ENCODE data around the gene ADCY9. TPM values are rescaled to one million over a fixed set of nuclear protein-coding genes. Genes with fewer than 3 reads are reported as not detected.

Gene ADCY9
- total and polyA plus RNA-seq, 7 experiments from 2014 or later, result 0.46 to 14.3 (median 4.2) TPM

DNA sequence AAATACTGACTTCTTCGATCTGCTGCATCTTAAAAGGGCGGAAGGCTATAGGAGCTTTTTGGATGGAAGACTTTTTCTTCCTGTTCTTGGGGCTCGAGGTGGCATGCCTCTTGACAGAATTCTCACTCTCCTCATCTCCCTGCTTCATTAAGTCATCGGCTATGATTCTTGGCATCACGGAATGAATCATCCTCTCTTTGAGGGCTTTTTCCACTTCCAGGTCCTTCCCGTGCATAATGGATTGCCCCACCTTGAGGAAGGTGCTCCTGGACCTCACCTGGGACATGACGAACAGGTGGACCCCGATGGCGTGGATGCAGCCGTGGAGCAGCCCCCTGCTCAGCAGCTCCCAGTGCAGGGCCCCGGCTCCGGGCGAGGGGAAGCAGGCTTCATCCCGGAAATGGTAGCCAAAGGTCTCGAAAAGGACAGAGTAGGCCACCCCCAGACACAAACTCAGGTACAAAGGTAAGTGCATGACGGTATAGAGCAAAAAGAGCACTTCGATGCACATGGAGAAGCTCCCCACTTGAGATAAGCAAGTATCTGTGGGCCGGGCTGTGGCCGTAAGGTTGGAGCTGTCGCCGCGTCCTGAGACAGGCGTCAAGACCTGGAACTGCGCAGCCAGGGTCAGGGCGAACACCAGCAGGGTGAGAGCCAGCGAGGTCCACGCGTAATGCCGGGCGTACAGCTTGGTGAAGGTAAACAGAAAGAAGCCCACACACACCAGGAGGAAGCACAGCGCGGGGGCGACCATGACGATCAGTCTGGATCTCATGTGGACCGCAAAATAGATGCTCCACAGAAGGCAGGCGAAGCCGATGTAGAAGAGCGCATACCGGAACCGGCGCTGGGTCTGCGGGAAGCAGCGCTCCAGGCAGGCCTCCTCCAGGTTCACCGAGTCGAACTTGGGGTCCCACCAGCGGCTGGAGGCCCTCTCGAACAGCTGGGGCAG, 1.7 kb downstream of the ADCY9 start:
- DNase-seq, result no peak

DNA sequence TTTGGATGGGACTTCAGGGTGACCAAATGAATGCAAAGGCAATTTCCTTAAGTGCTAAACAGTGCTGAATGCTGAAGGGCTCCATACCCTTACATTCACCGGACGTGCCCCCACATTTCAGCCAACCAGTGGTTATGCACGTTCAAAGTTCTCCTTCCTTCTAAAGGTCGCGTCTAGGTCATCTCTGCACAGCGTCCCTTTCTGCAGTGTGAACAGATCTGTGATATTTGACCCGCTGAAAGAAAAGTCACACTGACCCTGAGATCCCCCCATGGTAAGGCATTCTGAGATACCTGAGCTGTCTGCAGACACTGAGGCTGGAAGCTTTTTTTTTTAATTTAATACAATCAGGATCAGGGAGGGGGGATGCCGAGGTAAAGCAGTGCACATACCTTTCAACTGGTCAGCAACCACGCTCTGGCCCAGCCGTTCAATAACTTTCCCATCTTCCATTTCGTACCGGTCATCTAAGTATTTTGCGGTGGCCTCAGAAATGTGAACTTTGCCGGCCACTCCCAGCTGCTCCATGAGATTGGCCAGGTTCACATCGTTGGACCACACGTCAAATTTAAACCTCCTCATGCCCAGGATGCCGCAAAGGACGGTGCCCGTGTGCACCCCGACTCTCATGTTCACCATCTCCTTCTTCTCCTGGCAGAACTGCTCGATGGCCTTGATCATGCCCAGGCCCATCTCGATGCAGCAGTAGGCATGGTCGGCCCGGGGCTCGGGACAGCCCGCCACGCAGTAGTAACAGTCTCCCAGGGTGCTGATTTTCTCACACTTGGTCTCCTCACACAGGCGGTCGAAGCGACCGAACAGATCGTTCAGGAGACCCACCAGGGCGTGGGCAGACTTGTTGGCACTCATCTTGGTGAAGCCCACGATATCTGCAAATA, 2.6 kb downstream of the ADCY9 start:
- Mint-ChIP-seq H3K9me3 (no peaks in the 10 kb centered on the region), H3K27me3 (peaks cover 0 to 11% (median 0%) of the 10 kb centered on the region in 5 donors), H3K27ac (peak overlapping the region in 5 of 9 donors; percentile 9 to 68 (median 34)), H3K4me3 (peak overlapping the region; percentile 55 to 94 (median 76)), H3K36me3 (peaks cover 0 to 13% (median 0%) of the 10 kb centered on the region in 5 donors), H3K4me1 (peaks cover 37 to 58% (median 51%) of the 10 kb centered on the region in 7 donors)
- DNase-seq (no peak), ATAC-seq (no peak)
- CTCF ChIA-PET, result no interaction called here
- no peak overlapping the region for H3K27ac ChIP-seq (ENCODE audit: low read depth, low read length)
- intact Hi-C loops (cut with micrococcal nuclease), result no loop called here
- H3K4me3 ChIP-seq (ENCODE audit: low read length), result no peak overlapping the region
- H3K27me3 ChIP-seq (ENCODE audit: control insufficient read depth in 2 of 2, insufficient read depth in 2 of 2, low read length in 2 of 2), result no peaks in the 10 kb centered on the region
- no peaks in the 10 kb centered on the region for H3K36me3 ChIP-seq (ENCODE audit: control insufficient read depth in 2 of 3, insufficient read depth in 3 of 3, low read length in 3 of 3)
- POLR2A ChIA-PET, result no interaction called here
- peaks cover 13 to 19% of the 10 kb centered on the region in 2 donors for H3K4me1 ChIP-seq (ENCODE audit: control insufficient read depth in 2 of 2, insufficient read depth in 2 of 2, low read length in 2 of 2)
- no peaks in the 10 kb centered on the region for H3K9me3 ChIP-seq (ENCODE audit: control insufficient read depth in 2 of 3, low read length in 3 of 3)

More for the DNA sequence above, 1.7 kb downstream of the ADCY9 start:
- H3K4me1 Mint-ChIP-seq, result peaks cover 37 to 57% (median 49%) of the 10 kb centered on the region in 7 donors
- peaks cover 0 to 18% (median 0%) of the 10 kb centered on the region in 5 donors for H3K27me3 Mint-ChIP-seq
- no peaks in the 10 kb centered on the region for H3K27me3 ChIP-seq (ENCODE audit: control insufficient read depth in 2 of 2, insufficient read depth in 2 of 2, low read length in 2 of 2)
- intact Hi-C loops (cut with micrococcal nuclease), result loop anchor here in 1 of 2 donors (5.0 kb wide), 3 partner anchors 68 to 983 kb away; partner anchors contain the start of genes EEF2KMT and SLX4
- ATAC-seq, result no peak
- H3K36me3 ChIP-seq (ENCODE audit: control insufficient read depth in 2 of 3, insufficient read depth in 3 of 3, low read length in 3 of 3), result no peaks in the 10 kb centered on the region
- H3K4me3 Mint-ChIP-seq, result peak overlapping the region; percentile 52 to 94 (median 76)
- H3K36me3 Mint-ChIP-seq, result peaks cover 0 to 13% (median 0%) of the 10 kb centered on the region in 5 donors
- H3K27ac ChIP-seq (ENCODE audit: low read depth, low read length), result no peak overlapping the region
- ChIA-PET POLR2A (no interaction called here), CTCF (no interaction called here)
- peak overlapping the region; percentile 44 for H3K4me3 ChIP-seq (ENCODE audit: low read length)
- H3K27ac Mint-ChIP-seq, result peak overlapping the region in 7 of 9 donors; percentile 16 to 68 (median 46)
- no peaks in the 10 kb centered on the region for H3K9me3 ChIP-seq (ENCODE audit: control insufficient read depth in 2 of 3, low read length in 3 of 3)
- H3K9me3 Mint-ChIP-seq, result no peaks in the 10 kb centered on the region
- H3K4me1 ChIP-seq (ENCODE audit: control insufficient read depth in 2 of 2, insufficient read depth in 2 of 2, low read length in 2 of 2), result peaks cover 13 to 19% of the 10 kb centered on the region in 2 donors

DNA sequence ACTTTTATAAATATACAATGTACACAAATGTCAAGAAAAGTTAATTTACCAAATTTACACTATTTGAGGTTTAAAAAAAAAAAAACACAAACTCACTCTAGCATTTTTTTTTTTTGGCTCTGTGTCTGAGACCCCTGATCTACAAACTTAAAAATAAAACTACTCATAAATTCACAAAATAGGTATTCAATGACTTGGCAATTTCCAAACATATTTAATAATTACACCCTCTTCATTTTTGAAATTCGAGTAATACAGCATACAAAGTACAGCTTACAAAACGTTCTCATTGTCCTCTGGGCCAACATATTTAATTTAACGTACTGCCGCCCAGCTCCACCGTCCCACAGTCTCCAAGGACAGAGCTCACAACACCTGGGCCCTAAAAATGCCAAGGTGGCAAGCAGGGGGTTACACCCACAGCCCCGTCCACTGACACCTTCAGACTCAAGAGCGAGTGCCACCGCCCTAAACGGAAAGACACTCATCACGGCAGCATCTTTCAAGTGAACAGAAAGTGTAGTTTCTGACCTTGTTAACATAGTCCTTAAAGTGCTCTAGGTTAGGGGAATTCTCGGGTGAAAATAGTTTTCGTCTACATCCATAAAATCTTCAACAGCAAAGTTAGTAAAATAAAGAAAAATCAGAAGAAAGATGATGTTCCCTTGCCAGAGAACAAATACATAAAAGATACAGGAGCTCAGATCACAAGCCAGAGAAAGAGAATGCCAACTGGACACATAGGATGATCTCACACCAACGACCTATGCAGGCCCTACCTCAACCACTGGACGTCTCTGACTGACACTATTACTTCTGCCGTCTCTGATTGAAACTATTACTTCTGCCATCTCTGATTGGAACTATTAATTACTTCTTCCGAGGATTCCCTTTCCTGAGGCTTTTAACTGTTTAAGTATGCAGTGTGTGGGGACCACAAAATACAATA, 4.2 kb downstream of the ADCY9 start:
- CTCF ChIA-PET, result no interaction called here
- peaks cover 10 to 17% of the 10 kb centered on the region in 2 donors for H3K4me1 ChIP-seq (ENCODE audit: control insufficient read depth in 2 of 2, insufficient read depth in 2 of 2, low read length in 2 of 2)
- H3K9me3 Mint-ChIP-seq, result no peaks in the 10 kb centered on the region
- DNase-seq (no peak), ATAC-seq (no peak)
- H3K27ac Mint-ChIP-seq, result peak overlapping the region in 3 of 9 donors; percentile 13 to 52 (median 52)
- POLR2A ChIA-PET, result interaction anchor here (0.7 to 0.9 kb wide), 2 partner anchors 12 to 333 kb away, joined by 3 to 4 read pairs; no protein-coding TSS in a partner anchor
- peaks cover 0 to 2% (median 0%) of the 10 kb centered on the region in 5 donors for H3K27me3 Mint-ChIP-seq
- H3K36me3 Mint-ChIP-seq, result peaks cover 0 to 13% (median under 1%) of the 10 kb centered on the region in 5 donors
- peak overlapping the region in 9 of 10 donors; percentile 12 to 75 (median 59) for H3K4me3 Mint-ChIP-seq
- intact Hi-C loops (cut with micrococcal nuclease), result no loop called here
- H3K36me3 ChIP-seq (ENCODE audit: control insufficient read depth in 2 of 3, insufficient read depth in 3 of 3, low read length in 3 of 3), result no peaks in the 10 kb centered on the region
- H3K4me1 Mint-ChIP-seq, result peaks cover 37 to 56% (median 47%) of the 10 kb centered on the region in 7 donors
- H3K27me3 ChIP-seq (ENCODE audit: control insufficient read depth in 2 of 2, insufficient read depth in 2 of 2, low read length in 2 of 2), result no peaks in the 10 kb centered on the region
- H3K27ac ChIP-seq (ENCODE audit: low read depth, low read length), result no peak overlapping the region
- no peaks in the 10 kb centered on the region for H3K9me3 ChIP-seq (ENCODE audit: control insufficient read depth in 2 of 3, low read length in 3 of 3)
- H3K4me3 ChIP-seq (ENCODE audit: low read length), result no peak overlapping the region

DNA sequence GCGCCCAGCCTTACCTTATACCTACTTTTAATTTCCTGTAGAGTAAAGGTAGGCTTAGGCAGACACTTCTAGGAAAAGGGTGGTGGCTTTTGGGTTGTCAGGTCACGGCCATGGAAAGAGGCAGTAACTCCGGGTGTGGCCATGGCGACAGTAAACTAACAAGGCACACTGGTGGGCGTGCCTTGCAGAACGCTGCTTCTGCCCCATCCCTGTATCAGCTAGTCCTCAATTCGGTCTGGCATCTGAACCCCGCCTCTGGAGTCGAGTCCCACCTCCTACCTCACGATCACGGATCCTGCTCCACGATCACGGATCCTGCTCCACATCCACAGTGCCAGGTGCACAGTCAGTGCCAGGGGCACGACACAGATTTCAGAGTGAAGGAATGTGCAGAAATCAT, 5.6 kb downstream of the ADCY9 start:
- no peaks in the 10 kb centered on the region for H3K36me3 ChIP-seq (ENCODE audit: control insufficient read depth in 2 of 3, insufficient read depth in 3 of 3, low read length in 3 of 3)
- Mint-ChIP-seq H3K4me3 (no peak overlapping the region), H3K4me1 (peaks cover 37 to 55% (median 50%) of the 10 kb centered on the region in 7 donors), H3K27me3 (no peaks in the 10 kb centered on the region), H3K36me3 (peaks cover 0 to 20% (median 7%) of the 10 kb centered on the region in 5 donors), H3K27ac (no peak overlapping the region), H3K9me3 (no peaks in the 10 kb centered on the region)
- ChIA-PET POLR2A (no interaction called here), CTCF (no interaction called here)
- H3K27me3 ChIP-seq (ENCODE audit: control insufficient read depth in 2 of 2, insufficient read depth in 2 of 2, low read length in 2 of 2), result no peaks in the 10 kb centered on the region
- no peak overlapping the region for H3K27ac ChIP-seq (ENCODE audit: low read depth, low read length)
- intact Hi-C loops (cut with micrococcal nuclease), result no loop called here
- peaks cover 6 to 14% of the 10 kb centered on the region in 2 donors for H3K4me1 ChIP-seq (ENCODE audit: control insufficient read depth in 2 of 2, insufficient read depth in 2 of 2, low read length in 2 of 2)
- no peaks in the 10 kb centered on the region for H3K9me3 ChIP-seq (ENCODE audit: control insufficient read depth in 2 of 3, low read length in 3 of 3)
- no peak for ATAC-seq
- no peak for DNase-seq
- H3K4me3 ChIP-seq (ENCODE audit: low read length), result no peak overlapping the region

DNA sequence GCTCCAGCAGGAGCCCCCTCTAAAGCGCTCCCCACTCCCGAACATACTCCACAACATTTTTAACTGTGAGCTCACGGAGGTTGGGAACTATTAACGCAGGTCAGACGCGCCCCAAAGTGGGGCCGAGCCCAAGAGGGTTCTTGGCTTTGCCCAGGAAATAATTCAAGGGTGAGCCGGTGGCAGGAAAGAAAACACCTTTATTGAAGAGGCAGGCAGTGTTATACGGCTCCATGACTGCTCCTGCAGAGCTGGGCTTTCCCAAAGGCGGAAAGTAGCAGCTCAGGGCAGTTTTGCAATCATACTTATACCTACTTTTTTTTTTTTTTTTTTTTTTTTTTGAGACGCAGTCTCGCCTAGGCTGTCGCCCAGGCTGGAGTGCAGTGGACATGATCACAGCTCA, 6.2 kb downstream of the ADCY9 start:
- H3K9me3 ChIP-seq (ENCODE audit: control insufficient read depth in 2 of 3, low read length in 3 of 3), result no peaks in the 10 kb centered on the region
- no peaks in the 10 kb centered on the region for H3K9me3 Mint-ChIP-seq
- intact Hi-C loops (cut with micrococcal nuclease), result no loop called here
- H3K27me3 Mint-ChIP-seq, result no peaks in the 10 kb centered on the region
- H3K4me3 ChIP-seq (ENCODE audit: low read length), result no peak overlapping the region
- DNase-seq, result no peak
- no peak overlapping the region for H3K4me3 Mint-ChIP-seq
- no peaks in the 10 kb centered on the region for H3K27me3 ChIP-seq (ENCODE audit: control insufficient read depth in 2 of 2, insufficient read depth in 2 of 2, low read length in 2 of 2)
- peaks cover 6 to 14% of the 10 kb centered on the region in 2 donors for H3K4me1 ChIP-seq (ENCODE audit: control insufficient read depth in 2 of 2, insufficient read depth in 2 of 2, low read length in 2 of 2)
- ChIA-PET CTCF (no interaction called here), POLR2A (no interaction called here)
- ATAC-seq, result no peak
- H3K4me1 Mint-ChIP-seq, result peaks cover 37 to 55% (median 50%) of the 10 kb centered on the region in 7 donors
- no peaks in the 10 kb centered on the region for H3K36me3 ChIP-seq (ENCODE audit: control insufficient read depth in 2 of 3, insufficient read depth in 3 of 3, low read length in 3 of 3)
- H3K27ac Mint-ChIP-seq, result no peak overlapping the region
- peaks cover 0 to 20% (median 7%) of the 10 kb centered on the region in 5 donors for H3K36me3 Mint-ChIP-seq
- H3K27ac ChIP-seq (ENCODE audit: low read depth, low read length), result no peak overlapping the region
